Natural killer cell (primary cell): ENCODE measurements around the gene GJC2. TPM values are rescaled to one million over a fixed set of nuclear protein-coding genes. Genes with fewer than 3 reads are reported as not detected.

Experiments
- ATAC-seq, 3 donors: fragments of 150-1000 bp in 2 of 3; fragments of 200-7000 bp in 1 of 3; cut with Tn5 transposase; 1 replicate in 1 of 3; 2 replicates in 2 of 3; pipeline ENCODE4 v1.10.0; 2021; ENCODE audit warnings: mild to moderate bottlenecking in 2 of 3, moderate library complexity in 2 of 3
- DNase-seq, 2 donors: peaks; one replicate each; pipeline versions ENCODE4 v3.0.0 to v3.0.0-alpha.2; 2013 to 2021; ENCODE audit warnings: mixed read lengths in 1 of 2
- H3K27ac ChIP-seq: one replicate; pipeline ENCODE4 v1.5.1; 2013; ENCODE audit warnings: mild to moderate bottlenecking, low read length
- H3K27me3 ChIP-seq: one replicate; pipeline ENCODE4 v1.6.1; 2013; ENCODE audit warnings: low read length; ENCODE audit not compliant: control insufficient read depth, insufficient read depth
- H3K36me3 ChIP-seq: one replicate; pipeline ENCODE4 v1.6.1; 2013; ENCODE audit warnings: low read length; ENCODE audit not compliant: control insufficient read depth, insufficient read depth
- H3K4me1 ChIP-seq: one replicate; pipeline ENCODE4 v1.6.1; 2013; ENCODE audit warnings: low read length; ENCODE audit not compliant: control insufficient read depth, insufficient read depth
- H3K4me3 ChIP-seq: one replicate; pipeline ENCODE4 v1.5.1; 2013; ENCODE audit warnings: low read length
- H3K9me3 ChIP-seq: one replicate; pipeline ENCODE4 v1.6.1; 2013; ENCODE audit warnings: low read length; ENCODE audit not compliant: control insufficient read depth, insufficient read depth
- H3K27ac Mint-ChIP-seq, 2 donors: one replicate each; pipeline ENCODE4 v1.8.0; 2022; ENCODE audit warnings: mild to moderate bottlenecking in 2 of 2, mixed read lengths in 2 of 2, moderate library complexity in 1 of 2
- H3K27me3 Mint-ChIP-seq, 2 donors: one replicate each; pipeline ENCODE4 v1.8.0; 2022; ENCODE audit warnings: low read depth in 2 of 2, mixed read lengths in 2 of 2
- H3K36me3 Mint-ChIP-seq: one replicate; pipeline ENCODE4 v1.8.0; 2022; ENCODE audit warnings: mixed read lengths
- H3K4me1 Mint-ChIP-seq, 2 donors: one replicate each; pipeline ENCODE4 v1.8.0; 2022; ENCODE audit warnings: mixed read lengths in 2 of 2
- H3K4me3 Mint-ChIP-seq: one replicate; pipeline ENCODE4 v1.8.0; 2022; ENCODE audit warnings: mild to moderate bottlenecking, moderate library complexity, mixed read lengths
- H3K9me3 Mint-ChIP-seq, 2 donors: one replicate each; pipeline ENCODE4 v1.8.0; 2022; ENCODE audit warnings: mixed read lengths in 2 of 2
- WGBS: methylation state at CpG from one replicate; pipeline ENCODE4 v1.1.7; 2013; ENCODE audit warnings: missing lambda C conversion rate; ENCODE audit not compliant: insufficient coverage; 5-methylcytosine and 5-hydroxymethylcytosine counted together
- intact Hi-C: fragments of 100-400 bp; cut with micrococcal nuclease; formaldehyde crosslinking; loops from one replicate; pipeline ENCODE4 v1.14.2; 2022
- total RNA-seq, 4 donors: library from RNA; stranded (reverse); fragments of 120-200 nt in 1 of 4; gene quantifications; one replicate each; pipeline versions ENCODE4 v1.2.3 to v1.2.4, GENCODE V29; 2013 to 2022
- TF ChIP-seq, protein P1 (sequence below): fragments of 200-600 bp; IDR thresholded peaks from one replicate; pipeline ENCODE4 v1.8.0; 2022; ENCODE audit warnings: antibody characterized with exemption

The GJC2 gene
- total RNA-seq, 3 donors from 2014 or later (not counting 1 experiment from before 2014, with no cell fraction given), result 1.0 to 2.2 (median 1.7) TPM

DNA sequence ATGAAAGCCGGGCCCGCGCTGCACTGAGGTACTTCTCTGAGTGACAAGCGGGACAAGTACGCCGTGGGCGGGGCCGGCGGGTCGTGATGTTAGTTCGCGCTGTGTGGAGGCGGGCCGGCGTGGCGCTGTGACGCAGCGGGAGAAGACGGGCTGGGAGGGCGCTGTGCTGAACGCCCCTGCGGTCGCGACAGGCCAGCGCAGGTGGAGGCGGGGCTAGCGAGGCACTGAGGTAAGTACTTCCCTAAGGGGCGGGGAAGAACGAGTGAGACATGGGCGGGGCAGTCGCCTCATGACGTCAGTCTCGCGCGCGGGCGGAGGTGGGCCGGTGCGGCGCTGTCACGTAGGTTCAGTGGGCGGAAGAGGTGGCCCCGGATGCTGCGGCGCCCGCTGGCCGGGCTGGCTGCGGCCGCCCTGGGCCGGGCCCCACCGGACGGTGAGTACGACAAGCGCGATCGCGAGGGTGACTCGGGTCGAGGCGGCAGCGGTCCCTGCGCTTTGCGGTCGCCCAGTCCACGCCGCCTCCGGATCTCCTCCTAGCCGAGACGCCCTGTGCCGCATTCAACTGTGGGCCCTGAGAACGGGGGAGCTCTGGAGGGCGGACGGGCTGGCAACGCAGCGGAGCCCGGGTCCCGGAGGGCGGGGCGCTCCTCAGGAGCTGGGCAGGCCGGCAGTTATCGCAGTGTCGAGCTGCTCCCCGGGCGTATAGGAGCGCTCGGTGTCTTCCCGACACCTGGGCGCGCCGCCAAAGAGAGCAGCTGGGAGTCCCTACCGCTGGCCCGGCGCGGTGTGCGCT lies 9.6 kb upstream of the GJC2 start, which contains the start of gene GUK1:
Gene GUK1, plus strand, starts transcription at position 349 of the 793 bp plus-strand sequence. Its CDS starts 24 bp downstream, at position 373.
- Histone ChIP-seq H3K36me3 (peaks cover 2% of the 10 kb centered on the region), H3K27me3 (no peaks in the 10 kb centered on the region), H3K4me3 (peak within 1 kb of the TSS; percentile 99), H3K9me3 (no peaks in the 10 kb centered on the region), H3K27ac (peak within 1 kb of the TSS; percentile 99), H3K4me1 (peaks cover 64% of the 10 kb centered on the region)
- Mint-ChIP-seq H3K36me3 (no peaks in the 10 kb centered on the region), H3K27me3 (no peaks in the 10 kb centered on the region), H3K4me1 (peaks cover 22 to 51% of the 10 kb centered on the region in 2 donors), H3K27ac (peak within 1 kb of the TSS; percentile 95 to 96), H3K4me3 (peak within 1 kb of the TSS; percentile 98), H3K9me3 (no peaks in the 10 kb centered on the region)
- ATAC-seq (peak; percentile 83 to 95 (median 86)), DNase-seq (peak; percentile 100)
- TF ChIP-seq, protein P1, sequence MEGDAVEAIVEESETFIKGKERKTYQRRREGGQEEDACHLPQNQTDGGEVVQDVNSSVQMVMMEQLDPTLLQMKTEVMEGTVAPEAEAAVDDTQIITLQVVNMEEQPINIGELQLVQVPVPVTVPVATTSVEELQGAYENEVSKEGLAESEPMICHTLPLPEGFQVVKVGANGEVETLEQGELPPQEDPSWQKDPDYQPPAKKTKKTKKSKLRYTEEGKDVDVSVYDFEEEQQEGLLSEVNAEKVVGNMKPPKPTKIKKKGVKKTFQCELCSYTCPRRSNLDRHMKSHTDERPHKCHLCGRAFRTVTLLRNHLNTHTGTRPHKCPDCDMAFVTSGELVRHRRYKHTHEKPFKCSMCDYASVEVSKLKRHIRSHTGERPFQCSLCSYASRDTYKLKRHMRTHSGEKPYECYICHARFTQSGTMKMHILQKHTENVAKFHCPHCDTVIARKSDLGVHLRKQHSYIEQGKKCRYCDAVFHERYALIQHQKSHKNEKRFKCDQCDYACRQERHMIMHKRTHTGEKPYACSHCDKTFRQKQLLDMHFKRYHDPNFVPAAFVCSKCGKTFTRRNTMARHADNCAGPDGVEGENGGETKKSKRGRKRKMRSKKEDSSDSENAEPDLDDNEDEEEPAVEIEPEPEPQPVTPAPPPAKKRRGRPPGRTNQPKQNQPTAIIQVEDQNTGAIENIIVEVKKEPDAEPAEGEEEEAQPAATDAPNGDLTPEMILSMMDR, result no peak
- intact Hi-C loops, result loop anchor here (1.0 kb wide), 2 partner anchors 25 to 31 kb away; partner anchors contain the start of genes IBA57 and MRPL55
- WGBS, result under 1% methylated on average over 95 of the region's 95 CpGs

DNA sequence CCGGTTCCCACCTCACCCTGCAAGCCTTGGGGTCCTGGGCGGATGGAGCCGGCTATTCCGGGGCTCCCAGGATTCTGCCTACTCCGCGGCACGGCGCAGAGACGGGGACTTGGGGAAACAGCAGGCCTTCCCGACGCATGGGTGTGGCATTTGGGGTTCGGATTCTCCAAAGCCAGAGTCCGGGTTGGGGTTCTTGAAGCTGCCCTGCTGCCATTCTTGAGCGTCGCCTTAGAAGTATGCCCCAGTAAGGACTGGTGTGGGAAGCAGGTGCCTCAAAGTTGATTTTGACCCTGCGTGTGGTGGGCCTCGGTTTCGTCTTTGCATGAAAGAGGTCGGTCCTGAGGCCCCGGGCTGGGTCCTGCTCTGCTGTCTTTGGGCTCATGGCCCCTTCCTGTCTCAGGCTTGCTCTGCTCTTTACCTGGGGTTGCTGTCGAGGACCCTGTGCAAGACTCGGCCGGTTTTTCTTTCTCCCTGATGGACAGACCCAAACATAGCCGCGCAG lies 9.0 kb upstream of the GJC2 start:
- H3K27ac Mint-ChIP-seq, result peak overlapping the region; percentile 95 to 96
- peak overlapping the region; percentile 99 for H3K4me3 ChIP-seq
- no peaks in the 10 kb centered on the region for H3K9me3 ChIP-seq
- peaks cover 70% of the 10 kb centered on the region for H3K4me1 ChIP-seq
- peaks cover 8% of the 10 kb centered on the region for H3K36me3 ChIP-seq
- 5% methylated on average over 25 of the region's 25 CpGs for WGBS
- ATAC-seq (no peak), DNase-seq (peak in 1 of 2 donors; percentile 47)
- H3K4me3 Mint-ChIP-seq, result peak overlapping the region; percentile 98
- intact Hi-C loops, result loop anchor here (1.0 kb wide), 2 partner anchors 25 to 31 kb away; partner anchors contain the start of genes IBA57 and MRPL55
- TF ChIP-seq, protein P1, result no peak
- H3K36me3 Mint-ChIP-seq, result no peaks in the 10 kb centered on the region
- no peaks in the 10 kb centered on the region for H3K9me3 Mint-ChIP-seq
- no peaks in the 10 kb centered on the region for H3K27me3 ChIP-seq
- H3K27me3 Mint-ChIP-seq, result no peaks in the 10 kb centered on the region
- H3K27ac ChIP-seq, result peak overlapping the region; percentile 99
- H3K4me1 Mint-ChIP-seq, result peaks cover 22 to 54% of the 10 kb centered on the region in 2 donors

- H3K4me1 ChIP-seq, result peaks cover 67% of the 10 kb centered on the region
- no peaks in the 10 kb centered on the region for H3K9me3 ChIP-seq
- H3K36me3 ChIP-seq, result peaks cover 13% of the 10 kb centered on the region
- Mint-ChIP-seq H3K4me1 (peaks cover 22 to 56% of the 10 kb centered on the region in 2 donors), H3K27me3 (no peaks in the 10 kb centered on the region), H3K4me3 (peak overlapping the region; percentile 98), H3K27ac (peak overlapping the region; percentile 95 to 96), H3K9me3 (no peaks in the 10 kb centered on the region), H3K36me3 (no peaks in the 10 kb centered on the region)
- H3K27ac ChIP-seq, result peak overlapping the region; percentile 99
- WGBS, result 42% methylated on average over 27 of the region's 27 CpGs
- peak; percentile 16 to 67 for DNase-seq
- no peak for ATAC-seq
- intact Hi-C loops, result no loop called here
- peak overlapping the region; percentile 99 for H3K4me3 ChIP-seq
- TF ChIP-seq, protein P1, result no peak
- no peaks in the 10 kb centered on the region for H3K27me3 ChIP-seq
Observed at GRCh38 chr1:228141226-228142044, 8.3 kb upstream of the GJC2 start.
